D341Med (cell line): ENCODE data around the gene SLC35A3.
"Not testable (repeated sequence)": the region's sequence is repeated elsewhere in the genome, so short reads cannot be mapped to it uniquely, and the experiment has no call there.

Source experiments
- DNase-seq: peaks from one replicate; pipeline ENCODE4 v3.0.0; 2012; ENCODE audit warnings: low spot score

The SLC35A3 gene

DNA sequence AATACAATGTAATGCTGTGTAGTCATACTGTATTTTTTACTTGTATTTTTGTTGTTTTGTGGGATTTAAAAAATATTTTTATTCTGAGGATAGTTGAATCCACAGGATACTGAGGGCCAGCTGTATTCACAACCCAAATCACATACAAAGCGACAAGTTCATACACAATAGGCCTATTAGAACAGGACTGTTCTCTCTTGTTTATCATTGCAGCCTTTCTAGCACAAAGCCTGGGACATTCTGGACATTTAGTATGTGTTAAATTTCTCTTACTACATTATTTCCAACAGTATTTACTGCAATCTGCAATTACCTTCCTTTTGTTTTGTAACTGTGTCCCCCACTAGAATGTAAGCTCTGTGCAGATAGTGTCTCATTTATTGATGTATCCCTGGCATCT is 65.4 kb downstream of the SLC35A3 start:
- DNase-seq, result no peak

DNA sequence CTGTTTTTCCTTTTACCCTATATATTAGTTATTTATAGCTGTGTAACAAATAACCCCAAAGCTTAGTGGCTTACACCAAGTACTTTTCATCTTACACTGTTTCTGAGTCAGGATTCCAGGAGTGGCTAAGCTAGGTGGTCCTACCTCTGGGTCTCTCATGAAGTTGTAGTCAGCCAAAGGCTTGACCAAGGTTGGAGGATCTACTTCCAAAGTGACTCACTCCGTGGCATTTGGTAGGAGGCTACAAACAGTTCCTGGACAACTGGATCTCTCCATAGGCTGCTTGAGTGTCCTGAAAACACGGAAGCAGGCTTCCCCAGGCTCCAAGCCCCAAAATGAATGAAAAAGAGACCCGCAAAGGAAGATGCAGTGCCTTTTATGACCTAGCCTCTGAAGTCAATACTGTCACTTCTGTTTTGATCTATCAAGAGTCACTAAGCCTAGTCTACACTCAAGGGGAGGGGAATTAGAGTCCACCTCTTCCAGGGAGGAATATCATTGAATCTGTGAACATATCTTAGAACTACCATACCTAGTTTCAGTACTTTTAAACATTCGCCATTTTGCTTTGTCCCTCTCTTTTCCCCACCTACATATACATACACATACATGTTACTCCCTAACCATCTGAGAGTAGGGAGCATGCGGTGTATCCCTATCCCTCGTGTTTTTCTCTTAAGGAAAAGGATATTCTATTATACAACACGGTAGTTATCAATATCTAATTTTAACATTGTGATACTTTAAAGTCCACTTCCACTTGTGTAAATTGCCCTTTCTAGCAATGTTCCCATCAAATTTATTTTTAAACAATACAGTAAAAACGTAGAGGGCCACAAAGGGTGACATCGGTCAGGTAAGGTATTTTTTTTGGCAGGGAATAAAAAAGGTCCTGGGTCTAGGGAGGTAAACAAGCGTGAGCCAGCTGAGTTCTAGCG is 67.2 kb downstream of the SLC35A3 start:
- DNase-seq, result peak; percentile 30

DNA sequence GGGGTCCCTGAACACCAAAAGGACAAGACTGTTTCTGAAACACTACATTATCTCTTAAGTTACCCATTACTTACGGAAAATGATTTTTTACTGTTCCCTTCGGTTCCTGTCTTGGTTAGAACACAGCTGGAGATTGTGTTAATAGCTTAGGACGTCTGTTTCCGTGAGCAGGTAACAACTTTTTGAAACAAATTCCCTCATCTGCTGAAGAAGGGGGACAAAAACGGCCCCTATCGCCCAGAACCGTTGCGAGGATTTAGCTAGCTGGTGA is 67.8 kb downstream of the SLC35A3 start:
- DNase-seq, result no peak

DNA sequence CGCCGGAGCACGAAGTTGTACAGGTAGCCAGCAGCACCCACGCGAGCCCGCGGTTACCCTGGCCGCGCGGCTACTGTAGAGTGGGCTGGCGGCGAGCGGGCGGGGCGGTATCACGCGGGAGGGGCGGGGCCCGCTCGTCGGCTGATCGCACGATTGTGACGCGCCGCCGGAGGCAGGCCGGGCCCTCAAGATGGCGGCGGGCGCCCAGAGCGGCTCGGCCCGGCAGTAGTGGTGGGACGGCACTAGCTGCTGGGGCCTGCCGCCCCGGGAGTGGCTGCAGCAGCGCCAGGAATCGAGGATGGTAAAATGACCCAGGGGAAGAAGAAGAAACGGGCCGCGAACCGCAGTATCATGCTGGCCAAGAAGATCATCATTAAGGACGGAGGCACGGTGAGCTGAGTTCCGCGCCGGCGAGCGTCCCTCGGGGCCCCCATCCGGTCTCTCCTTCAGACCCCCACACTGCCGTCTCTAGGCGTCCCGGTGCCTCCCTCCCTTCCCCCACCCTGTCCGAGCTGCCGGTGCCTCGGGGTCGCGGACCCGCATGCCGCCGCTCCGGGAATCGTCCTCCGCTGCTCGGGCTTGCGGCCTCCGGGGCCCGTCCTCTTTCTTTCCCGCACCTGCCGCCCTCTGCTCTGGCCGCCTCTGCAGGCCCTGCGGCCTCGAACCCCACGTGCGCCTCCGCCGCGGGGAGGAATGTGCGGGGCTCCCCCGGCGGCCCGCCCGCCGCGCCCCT is 68.3 kb downstream of the SLC35A3 start:
- peak; percentile 93 for DNase-seq

DNA sequence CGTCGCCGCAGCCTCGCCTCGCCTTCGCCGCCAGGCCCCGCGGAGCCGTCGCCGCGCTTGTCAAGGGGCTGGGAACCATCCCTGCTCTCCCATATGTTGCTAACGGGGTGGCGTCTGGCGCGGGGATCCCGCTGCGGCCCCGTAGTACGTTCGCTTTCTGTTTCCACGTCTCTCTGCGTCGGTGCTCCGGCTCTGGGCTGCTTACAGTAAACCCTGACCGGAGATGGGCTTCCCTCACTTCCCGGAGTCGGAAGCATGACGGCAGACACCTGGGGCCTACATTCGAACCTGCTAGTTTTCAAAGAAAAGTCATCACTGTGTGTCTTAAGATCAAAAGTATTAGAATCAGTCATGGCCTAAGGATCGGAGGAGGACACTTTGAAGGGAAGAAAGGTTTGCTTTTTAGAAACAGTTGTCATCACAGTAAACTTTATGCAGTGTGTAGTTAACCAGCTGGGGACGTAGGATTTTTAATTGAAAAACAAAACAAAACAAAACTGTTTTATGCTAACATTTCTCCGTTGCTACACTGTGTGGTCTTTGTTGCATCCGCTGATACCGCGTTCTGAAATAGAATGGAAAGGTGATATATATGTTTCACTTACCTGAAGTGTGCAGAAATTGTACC is 69.0 kb downstream of the SLC35A3 start:
- no peak for DNase-seq

DNA sequence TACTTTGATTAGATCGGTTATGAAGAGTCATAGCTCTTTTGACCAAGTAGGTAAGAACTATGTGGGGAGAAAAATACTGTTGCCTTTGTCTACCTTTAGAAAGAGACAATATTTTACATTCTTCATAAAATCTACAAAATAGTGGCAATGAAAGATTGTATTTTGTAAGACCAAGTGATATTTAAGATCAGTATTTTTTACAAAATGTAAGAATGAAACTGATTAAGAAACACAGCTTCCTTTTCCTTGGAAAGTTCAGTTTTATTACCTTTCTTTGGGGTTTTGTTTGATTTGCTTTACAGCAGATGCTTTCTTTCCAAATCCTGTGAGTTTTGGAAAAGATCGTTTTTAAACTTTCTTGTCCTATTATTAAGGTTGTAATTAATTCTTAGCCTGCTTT is 69.8 kb downstream of the SLC35A3 start:
- no peak for DNase-seq

DNA sequence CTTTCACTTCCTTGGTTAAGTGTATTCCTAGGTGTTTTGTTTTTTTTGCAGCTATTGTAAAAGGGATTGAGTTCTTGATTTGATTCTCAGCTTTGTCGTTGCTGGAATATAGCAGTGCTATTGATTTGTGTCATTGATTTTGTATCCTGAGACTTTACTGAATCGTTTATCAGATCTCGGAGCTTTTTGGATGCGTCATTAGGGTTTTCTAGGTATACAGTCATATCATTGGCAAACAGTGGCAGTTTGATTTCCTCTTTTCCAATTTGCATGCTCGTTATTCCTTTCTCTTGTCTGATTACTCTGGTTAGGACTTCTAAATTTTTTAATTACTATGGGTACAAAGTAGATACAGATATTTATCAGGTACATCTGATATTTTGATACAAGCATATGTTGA is 75.4 kb downstream of the SLC35A3 start:
- no peak for DNase-seq

DNA sequence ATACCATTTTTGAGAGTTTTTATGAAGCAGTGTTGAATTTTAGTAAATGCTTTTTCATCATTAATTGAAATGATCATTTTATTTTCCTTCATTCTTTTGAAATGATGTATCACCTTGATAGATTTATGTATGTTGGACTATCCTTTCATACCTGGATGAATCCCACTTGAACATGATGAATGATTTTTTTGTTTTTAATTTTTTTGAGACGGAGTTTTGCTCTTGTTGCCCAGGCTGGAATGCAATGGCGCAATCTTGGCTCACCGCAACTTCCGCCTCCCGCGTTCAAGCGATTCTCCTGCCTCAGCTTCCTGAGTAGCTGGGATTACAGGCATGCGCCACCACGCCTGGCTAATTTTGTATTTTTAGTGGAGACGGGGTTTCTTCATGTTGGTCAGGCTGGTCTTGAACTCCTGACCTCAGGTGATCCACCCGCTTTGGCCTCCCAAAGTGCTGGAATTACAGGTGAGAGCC is 77.5 kb downstream of the SLC35A3 start:
- DNase-seq, result not testable (repeated sequence)

DNA sequence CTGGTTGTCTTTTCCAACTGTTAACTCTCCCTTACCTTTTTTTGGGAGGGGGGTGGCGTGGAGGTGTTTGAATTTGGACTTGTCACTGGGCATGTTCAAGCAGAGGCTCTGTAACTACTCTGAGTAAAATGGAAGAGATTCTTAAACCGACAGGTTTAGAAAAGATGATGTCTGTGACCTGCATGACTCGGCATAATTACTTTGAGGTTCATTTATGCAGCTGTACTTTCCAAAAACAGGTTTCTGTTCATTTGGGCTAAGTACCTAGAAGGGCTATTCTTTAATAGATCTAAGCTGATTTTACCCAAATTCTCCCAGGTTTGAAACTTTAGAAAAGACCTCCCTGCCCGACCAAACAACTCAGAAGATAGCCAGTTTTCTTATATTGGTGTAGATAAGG is 80.3 kb downstream of the SLC35A3 start:
- DNase-seq, result no peak

DNA sequence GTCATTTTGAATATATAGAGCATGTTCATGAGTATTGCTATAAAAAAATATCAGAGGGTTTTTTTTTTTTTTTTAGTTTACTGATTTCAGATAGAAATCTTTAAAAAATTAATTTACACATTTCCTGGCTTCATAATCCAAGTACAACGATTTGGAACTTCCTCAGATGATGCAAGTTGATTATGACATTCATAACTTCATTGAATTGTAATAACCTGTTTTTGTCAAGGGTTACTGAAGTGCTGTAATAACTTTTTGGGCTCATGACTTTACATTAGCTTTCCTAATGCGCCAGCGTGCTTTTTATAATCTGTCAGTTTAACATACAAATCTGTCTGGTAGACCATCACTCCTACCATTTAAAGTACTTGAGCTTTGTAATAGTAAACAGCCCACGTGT is 81.6 kb downstream of the SLC35A3 start:
- no peak for DNase-seq

DNA sequence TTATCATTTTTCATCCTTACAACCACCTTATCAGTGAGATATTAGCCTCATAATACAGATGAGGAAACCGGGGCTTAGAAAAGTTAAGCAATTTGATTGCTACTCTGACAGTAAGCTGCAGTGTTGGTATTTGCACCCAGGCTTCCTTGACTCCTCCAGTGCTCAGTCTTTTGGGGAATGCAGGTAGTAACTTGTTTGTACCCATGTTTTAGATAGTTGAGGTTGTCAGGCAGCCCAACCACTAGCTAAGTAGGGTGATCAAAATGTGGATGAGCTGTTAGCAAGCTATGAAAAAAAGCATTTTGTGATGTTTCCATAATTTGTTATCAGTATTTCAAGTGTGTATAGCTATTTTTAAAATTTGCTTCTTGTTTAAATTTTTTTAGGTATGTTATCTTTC is 82.1 kb downstream of the SLC35A3 start:
- no peak for DNase-seq

DNA sequence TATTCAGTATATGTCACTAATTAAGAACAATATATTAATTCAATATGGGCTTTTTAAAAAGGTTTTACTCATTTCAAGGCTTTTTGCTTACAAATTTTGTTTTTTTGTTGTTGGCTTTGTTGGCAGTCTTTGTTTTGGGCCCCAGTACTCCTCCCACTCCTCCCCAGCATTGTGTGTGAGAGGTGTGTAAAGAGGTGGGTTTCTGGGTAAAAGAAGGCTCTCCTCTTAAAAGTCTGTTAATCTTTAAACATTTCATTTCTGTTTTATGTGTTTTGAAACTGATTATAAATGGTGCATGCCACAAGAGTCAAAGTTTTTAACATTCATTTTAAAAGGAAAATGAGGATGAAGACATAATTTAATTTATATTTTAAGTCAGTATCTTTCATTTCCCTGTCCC is 83.3 kb downstream of the SLC35A3 start:
- no peak for DNase-seq

DNA sequence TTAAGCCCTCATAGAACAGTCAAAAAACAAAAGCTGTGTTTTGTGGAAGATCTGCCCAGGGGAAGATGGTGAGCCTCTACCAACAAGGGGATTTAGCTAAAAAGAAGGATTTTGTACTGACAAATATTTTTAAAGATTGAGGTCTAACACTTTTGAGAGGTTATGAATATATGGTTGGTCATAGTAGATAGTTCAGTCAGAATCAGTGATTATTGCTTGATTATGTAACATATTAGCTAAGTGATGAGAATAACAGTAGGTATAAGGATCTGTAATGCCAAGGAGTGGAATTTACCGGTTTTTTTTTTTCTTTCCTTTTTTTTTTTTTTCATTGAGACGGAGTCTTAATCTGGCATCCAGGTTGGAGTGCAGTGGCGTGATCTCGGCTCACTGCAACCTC is 83.9 kb downstream of the SLC35A3 start:
- DNase-seq, result no peak

DNA sequence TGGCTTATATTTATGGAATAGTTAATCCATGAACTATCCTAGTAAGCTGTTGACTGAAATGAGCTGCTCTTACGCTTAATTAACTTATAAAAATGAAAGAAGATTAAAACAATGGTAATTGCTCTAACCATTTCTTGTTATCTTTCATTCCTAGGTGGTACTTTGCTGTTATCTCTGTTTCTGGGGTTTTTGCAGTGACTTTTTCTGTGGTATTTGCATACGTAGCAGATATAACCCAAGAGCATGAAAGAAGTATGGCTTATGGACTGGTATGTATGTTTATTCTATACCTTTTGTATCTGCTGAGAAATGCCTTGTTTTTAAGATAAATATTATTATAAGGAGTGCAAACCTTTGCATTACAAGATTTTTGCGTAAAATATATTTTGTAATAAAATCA is 91.9 kb downstream of the SLC35A3 start:
- DNase-seq, result no peak

DNA sequence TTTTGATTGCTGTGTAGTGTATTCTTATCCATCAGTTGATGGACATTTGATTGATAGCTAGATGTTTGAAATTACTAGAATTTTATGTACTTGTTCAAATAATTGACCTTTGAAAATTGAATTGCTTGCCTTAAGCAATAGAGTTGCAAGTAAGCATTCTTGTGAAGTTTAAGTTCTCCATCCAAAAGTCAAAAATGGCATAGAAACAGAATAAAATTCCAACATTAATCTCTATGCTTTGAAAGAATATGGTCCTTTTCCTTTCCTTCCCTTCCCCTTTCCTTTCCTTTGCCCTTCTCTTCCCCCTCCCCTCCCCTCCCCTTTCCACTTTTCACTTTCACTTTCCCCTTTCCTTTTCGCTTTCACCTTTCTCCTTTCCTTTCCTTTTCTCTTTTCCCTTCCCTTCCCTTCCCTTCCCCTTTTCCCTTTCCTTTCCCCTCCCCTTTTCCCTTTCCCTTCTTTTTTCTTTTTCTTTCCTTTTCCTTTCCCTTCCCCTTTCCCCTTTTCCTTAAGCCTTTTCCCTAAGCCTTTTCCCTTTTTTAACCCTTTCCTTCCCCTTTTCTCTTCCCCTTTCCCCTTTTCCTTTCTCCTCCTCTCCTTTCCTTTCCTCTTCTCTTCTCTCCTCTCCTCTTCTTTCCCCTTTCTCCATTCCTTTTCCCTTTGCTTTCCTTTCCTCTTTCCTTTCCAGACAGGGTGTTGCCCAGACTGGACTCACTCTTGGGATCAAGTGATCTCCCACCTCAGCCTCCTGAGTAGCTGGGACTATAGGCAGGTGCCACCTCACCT is 95.6 kb downstream of the SLC35A3 start:
- DNase-seq, result no peak

DNA sequence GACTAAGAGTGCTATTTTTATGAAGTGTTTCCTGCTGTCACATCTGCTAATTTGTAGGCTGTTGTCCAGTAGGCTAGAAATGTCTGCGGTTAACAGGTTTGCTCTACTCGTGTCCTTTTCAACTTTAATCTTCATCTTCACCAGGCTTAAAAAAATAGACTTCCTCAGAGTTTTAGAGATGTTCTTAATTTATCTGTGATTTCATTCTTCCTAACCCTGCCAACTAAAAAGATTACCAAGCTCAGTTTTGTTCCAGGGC is 96.1 kb downstream of the SLC35A3 start:
- DNase-seq, result no peak

DNA sequence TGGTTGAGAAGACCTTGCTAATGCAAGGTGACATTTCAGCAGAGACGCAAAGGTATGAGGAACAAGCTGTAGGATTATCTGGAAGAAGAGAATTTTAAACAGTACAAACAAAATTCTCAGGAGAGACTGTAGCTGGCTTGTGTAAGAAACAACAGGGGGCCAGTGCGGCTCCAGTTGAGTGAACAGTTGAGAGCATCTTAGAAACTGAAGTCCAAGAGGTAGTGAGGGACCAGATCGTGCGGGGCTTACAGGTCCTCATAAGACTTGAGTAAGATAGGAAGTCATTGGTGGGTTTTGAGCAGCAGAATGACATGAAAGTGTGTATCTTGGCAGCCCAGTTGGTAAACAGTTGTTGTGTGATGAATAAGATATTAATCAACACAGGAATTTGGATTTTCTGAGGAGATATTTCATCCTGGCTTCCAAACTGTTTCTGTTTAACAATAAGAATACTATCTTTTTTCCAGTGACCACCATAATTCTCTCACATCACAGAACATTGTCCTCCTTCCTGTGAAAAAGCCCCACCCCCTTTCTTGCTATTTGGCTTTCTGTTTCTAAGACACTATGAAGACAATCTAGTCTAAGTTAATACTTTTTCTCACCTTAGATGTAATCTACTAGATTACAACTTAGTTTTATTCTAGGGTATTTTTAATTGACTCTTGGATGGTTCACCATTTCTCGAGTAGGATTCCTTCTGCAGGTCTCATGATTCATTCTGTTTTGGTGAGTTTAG is 100.6 kb downstream of the SLC35A3 start:
- no peak for DNase-seq

DNA sequence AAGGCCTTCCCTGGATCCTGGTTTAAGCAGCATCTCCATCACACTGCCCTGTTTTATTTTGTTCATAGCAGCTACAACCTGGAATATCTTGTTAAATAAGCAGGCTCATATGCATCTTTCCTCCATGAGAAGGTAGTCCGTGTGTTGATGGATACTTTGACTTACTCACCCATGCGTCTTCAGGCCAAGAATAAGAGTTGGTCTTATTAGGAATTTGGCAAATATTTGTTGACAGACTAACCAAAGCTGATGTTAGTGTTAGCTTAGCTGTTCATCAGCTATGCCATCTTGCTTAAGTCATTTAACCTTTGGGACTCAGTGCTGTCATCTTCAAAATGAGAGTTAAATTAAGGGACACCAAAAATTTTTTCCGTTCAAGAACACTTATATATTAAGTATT is 103.7 kb downstream of the SLC35A3 start:
- no peak for DNase-seq

DNA sequence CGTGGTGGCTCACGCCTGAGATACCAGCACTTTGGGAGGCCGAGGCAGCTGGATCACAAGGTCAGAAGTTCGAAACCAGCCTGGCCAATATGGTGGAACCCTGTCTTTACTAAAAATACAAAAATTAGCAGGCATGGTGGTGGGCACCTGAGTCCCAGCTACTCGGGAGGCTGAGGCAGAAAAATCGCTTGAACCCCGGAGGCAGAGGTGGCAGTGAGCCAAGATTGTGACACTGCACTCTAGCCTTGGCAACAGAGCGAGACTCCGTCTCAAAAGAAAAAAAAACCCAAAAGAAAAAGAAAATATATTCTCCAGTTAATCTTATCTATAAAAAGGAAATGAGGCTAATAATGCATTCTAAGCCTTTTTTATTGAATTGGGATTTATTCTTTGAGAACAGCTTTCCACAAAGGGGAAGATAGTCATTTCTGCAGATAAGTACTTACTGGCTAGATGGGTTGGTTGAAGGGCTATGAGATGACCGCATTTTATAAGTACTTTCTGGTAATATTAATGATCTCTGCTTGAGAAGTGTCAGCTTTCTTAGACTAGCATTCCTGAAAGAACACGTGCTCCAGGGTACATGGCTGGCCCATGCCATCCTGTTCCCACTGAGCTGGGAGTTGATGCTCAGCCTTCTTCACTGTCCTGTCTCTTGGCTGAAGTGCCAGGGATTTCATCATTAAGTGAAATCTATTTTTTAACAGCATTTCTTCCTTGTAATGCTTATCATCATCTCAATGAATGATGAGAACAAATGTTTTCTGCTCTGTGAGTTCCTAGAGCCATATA is 105.0 kb downstream of the SLC35A3 start:
- no peak for DNase-seq

DNA sequence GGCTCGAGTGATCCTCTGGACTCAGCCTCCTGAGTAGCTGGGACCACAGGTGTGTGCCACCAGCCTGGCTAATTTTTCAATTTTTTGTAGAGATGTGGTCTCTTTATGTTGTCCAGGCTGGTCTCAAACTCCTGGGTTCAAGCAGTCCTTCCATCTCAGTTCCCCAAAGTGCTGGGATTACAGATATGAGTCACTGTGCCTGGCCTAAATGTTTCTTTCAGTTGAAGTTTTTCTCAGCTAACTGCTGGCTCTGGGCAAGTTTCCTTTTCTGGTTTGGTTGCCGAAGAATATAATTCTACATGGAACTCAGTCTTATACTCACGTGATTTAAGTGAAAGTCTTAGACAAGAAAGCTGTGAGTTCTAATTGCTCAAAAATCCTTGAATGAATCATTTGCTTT is 106.0 kb downstream of the SLC35A3 start:
- no peak for DNase-seq

DNA sequence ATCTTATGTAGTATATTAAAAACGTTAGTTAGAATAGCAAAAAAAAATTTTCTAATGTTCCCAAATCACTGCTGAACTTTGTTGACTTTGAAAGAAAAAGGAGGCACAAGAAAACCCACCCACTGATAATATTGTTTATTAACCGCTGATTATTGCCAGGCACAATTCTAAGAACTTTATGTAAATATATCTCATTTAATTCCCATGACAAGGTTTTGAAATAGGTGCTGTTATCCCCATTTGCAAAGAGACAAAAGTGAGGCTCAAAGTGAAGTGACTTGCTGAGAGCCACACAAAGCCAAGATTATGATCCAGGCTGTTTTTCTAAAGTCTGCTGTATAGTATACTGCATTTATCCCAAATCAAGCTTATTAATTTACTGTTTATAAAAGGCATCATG is 106.5 kb downstream of the SLC35A3 start:
- DNase-seq, result no peak
